ENCODE data around the gene TSEN15.

The TSEN15 gene

DNA sequence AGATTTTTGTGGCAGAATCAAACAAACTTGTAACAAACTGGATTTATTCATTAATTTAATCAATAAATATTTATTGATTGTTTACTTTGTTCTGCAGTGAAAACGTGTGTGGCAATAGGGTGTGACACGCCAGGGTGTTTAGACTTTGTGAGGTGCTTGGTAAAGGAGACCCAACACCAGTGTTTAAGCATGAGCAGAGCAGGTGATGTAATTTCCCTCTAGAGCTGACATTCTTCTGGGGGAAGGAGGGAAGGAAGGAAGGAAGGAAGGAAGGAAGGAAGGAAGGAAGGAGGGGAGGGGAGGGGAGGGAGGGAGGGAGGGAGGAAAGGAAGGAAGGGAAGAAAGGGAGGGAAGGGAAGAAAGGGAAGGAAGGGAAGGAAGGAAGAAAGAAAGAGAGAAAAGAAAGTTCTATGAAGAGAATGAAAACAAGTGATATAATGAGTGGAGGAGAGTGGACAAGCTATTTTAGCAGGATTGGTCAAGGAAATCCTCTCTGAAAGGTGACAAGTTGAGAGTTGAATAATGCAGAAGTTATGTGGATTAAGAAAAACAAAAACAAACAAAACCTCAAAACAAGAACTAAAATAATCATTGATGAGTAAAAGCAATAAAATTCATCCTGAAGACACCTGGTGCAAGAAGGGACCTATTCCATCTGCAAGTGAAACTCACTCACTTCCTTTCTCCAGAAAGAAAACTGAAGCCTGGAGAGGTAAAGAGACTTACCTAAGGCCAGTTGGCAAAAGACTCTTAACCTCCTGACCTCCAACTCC, 60.8 kb downstream of the TSEN15 start:
- DNase-seq: no peak

GRCh38 chr1:184113251-184113650, 61.7 kb downstream of the TSEN15 start:
- no peak for DNase-seq

GRCh38 chr1:184114818-184115398, 63.4 kb downstream of the TSEN15 start:
- no peak for DNase-seq

- no peak for DNase-seq
Observed at GRCh38 chr1:184116287-184116686, 64.8 kb downstream of the TSEN15 start.

DNA sequence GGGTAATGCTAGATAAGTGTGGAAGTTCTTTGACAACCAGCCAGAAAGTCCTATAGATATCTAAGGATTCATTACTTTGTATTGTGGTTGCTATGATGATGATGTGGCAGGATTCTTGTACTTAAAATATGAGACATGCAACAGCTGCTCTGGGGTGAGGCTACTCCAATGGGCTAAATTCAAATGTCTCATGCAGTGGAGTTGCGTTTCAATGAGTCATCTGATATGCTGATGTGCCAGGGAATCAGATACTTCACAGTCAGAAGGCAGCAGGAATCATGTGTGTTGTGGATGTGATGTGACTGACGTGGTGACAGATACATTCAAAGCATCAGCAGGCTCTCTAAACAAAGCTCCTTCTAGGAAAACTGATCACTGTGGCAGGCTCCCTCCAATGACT, 66.5 kb downstream of the TSEN15 start:
- DNase-seq: no peak
